T-helper 17 cell (primary cell): ENCODE measurements around the gene ASB2. TPM values are rescaled to one million over a fixed set of nuclear protein-coding genes. Genes with fewer than 3 reads are reported as not detected.
A peak's percentile ranks its signal among the peaks of the same experiment; 100 is the strongest.

Source experiments
- ATAC-seq: fragments of 150-1000 bp; cut with Tn5 transposase; 2 replicates; pipeline ENCODE4 v1.10.0; 2021; ENCODE audit warnings: mild to moderate bottlenecking, moderate library complexity
- DNase-seq, 3 donors: peaks; one replicate each; pipeline versions ENCODE4 v3.0.0 to v3.0.0-alpha.2; 2020 to 2021
- H3K9me3 ChIP-seq: one replicate; pipeline ENCODE4 v1.7.0; 2013; ENCODE audit warnings: low read length, mild to moderate bottlenecking; ENCODE audit not compliant: control insufficient read depth, poor library complexity, severe bottlenecking
- H3K27ac Mint-ChIP-seq: one replicate; pipeline ENCODE4 v1.8.0; 2022; ENCODE audit warnings: mild to moderate bottlenecking, moderate library complexity, mixed read lengths
- H3K27me3 Mint-ChIP-seq: one replicate; pipeline ENCODE4 v1.8.0; 2022; ENCODE audit warnings: mixed read lengths
- H3K36me3 Mint-ChIP-seq: one replicate; pipeline ENCODE4 v1.8.0; 2022; ENCODE audit warnings: low read depth, mixed read lengths
- H3K4me1 Mint-ChIP-seq: one replicate; pipeline ENCODE4 v1.8.0; 2022; ENCODE audit warnings: mild to moderate bottlenecking, mixed read lengths
- H3K4me3 Mint-ChIP-seq: one replicate; pipeline ENCODE4 v1.8.0; 2022; ENCODE audit warnings: mild to moderate bottlenecking, moderate library complexity, mixed read lengths
- total RNA-seq, 4 donors: library from RNA in 2 of 4; stranded (reverse) in 2 of 4; gene quantifications; one replicate each; pipeline ENCODE4 v1.2.3 and lab custom pipeline; 2022 to 2026

The ASB2 gene
- total RNA-seq, 2 donors from 2014 or later = 2.3 to 6.5 TPM

DNA sequence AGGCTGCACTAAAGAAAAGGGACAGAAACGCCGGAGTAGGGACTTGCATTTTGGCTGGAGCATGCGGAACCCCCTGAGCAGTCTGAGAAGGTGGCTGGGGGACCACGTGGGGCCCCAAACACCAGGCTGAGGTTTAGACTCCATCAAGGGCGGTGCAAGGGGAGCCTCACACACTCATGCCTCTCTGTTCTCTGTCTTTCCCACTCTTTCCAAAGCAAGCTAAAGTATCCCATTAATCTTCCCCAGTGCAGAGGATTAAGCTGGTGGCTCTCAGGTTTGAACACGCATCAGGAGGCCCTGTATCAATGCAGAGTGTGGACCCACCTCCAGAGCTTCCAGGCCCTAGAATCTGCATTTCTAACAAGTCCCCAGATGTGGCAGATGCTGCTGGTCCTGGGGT, 34.3 kb upstream of the ASB2 start:
- H3K4me1 Mint-ChIP-seq = peaks cover 45% of the 10 kb centered on the region
- H3K27me3 Mint-ChIP-seq = no peaks in the 10 kb centered on the region
- no peaks in the 10 kb centered on the region for H3K9me3 ChIP-seq
- DNase-seq (no peak), ATAC-seq (no peak)
- H3K36me3 Mint-ChIP-seq = no peaks in the 10 kb centered on the region
- peak overlapping the region; percentile 33 for H3K4me3 Mint-ChIP-seq
- peak overlapping the region; percentile 83 for H3K27ac Mint-ChIP-seq

DNA sequence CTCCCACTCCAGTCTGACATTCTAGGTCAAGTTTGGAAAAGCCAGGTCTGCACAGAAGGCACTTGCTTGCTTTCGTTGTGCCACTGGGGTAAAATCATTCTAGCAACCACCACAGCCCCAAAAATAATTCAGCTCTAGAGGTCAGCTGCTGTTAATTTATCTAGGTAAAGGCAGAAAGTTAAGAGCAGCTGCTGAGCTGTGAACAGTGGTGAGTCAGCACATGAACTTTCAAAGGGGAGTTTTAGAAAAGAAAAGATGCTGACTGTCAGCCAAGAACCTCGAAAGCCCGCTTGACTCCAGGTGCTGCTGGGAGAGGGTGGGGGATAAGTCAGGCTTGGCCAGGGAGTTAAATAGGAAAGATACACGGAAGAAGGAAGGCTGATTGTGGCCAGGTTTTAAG, 33.4 kb upstream of the ASB2 start:
- DNase-seq = no peak
- peak; percentile 39 for ATAC-seq
- peak overlapping the region; percentile 81 for H3K4me3 Mint-ChIP-seq
- H3K27ac Mint-ChIP-seq = peak overlapping the region; percentile 83
- peaks cover 51% of the 10 kb centered on the region for H3K4me1 Mint-ChIP-seq
- peaks cover 6% of the 10 kb centered on the region for H3K27me3 Mint-ChIP-seq
- no peaks in the 10 kb centered on the region for H3K36me3 Mint-ChIP-seq
- H3K9me3 ChIP-seq = no peaks in the 10 kb centered on the region

DNA sequence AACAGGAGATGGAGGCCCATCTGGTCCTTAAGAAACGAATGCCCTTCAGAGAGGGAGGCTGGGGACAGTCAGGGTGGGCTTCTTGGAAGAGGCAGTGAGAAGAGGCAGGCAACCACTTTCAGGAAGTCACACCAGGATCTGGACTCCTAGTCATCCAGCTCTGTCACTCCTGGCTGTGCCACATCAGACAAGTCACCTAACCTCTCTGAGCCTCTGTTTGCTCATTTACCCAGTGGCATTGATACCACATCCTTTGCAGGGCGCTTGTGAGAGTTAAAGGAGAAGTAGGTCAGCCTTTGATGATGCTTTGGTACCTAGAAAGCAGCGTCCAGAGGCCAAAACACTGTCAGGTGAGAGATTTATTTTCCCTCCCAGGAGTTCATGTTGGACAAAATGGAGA, 31.9 kb upstream of the ASB2 start:
- peak; percentile 39 for ATAC-seq
- H3K27me3 Mint-ChIP-seq = peaks cover 13% of the 10 kb centered on the region
- peaks cover 2% of the 10 kb centered on the region for H3K36me3 Mint-ChIP-seq
- H3K4me3 Mint-ChIP-seq = peak overlapping the region; percentile 36
- no peak overlapping the region for H3K27ac Mint-ChIP-seq
- DNase-seq = no peak
- H3K4me1 Mint-ChIP-seq = peaks cover 54% of the 10 kb centered on the region
- no peaks in the 10 kb centered on the region for H3K9me3 ChIP-seq

DNA sequence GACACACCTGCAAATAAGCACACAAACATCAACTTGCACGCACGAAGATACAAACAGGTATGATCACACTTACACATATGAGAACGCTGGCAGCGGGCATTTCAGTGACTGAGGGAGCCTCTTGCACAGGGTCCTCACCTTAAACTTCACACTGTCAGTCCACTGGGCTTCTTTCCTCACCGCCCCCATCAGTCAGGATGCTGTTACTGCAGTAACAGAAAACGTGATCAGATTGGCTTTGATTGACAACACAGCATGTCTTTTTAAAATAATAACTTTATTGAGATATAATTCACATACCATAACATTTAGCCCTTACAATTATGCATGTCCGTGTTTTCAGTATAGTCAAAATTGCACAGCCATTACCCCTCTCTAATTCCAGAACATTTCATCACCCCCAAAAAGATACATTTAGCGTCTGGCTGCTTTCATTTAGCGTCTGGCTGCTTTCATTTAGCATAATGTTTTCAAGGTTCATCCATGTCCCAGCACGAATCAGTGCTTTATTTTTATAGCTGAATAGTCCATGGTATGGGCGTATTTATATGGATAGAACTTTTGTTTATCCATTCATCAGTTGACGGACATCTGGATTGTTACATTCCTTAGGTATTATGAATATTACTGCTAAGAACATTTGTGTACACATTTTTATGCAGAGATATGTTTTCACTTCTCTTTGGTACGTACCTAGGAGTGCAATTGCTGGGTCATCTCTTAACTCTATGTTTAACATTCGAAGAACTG, 29.1 kb upstream of the ASB2 start:
- Mint-ChIP-seq H3K27ac (no peak overlapping the region), H3K4me1 (peaks cover 43% of the 10 kb centered on the region)

DNA sequence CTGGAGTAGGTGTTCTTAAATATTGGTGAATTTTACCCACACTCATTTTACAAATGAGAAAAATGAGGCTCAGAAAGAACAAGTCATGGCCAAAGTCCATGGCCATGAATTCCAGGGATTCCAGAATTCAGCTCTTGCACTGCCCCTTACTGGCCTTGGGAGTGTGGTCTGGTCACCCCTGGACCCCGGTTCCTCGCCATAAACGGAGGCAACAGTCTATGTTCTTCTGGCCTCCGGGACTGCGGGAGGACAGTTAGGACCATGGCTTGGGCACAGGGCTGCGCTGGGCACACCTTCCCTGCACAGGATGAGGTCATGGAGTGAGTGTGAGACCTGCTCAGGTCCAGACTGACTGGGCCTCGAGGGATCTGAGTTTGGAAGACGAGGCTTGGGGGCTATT, 27.6 kb upstream of the ASB2 start:
- H3K4me3 Mint-ChIP-seq = no peak overlapping the region
- peaks cover 14% of the 10 kb centered on the region for H3K27me3 Mint-ChIP-seq
- H3K27ac Mint-ChIP-seq = no peak overlapping the region
- H3K36me3 Mint-ChIP-seq = peaks cover 2% of the 10 kb centered on the region
- peaks cover 32% of the 10 kb centered on the region for H3K4me1 Mint-ChIP-seq
- no peaks in the 10 kb centered on the region for H3K9me3 ChIP-seq
- ATAC-seq (no peak), DNase-seq (no peak)

More for the DNA sequence above, 29.1 kb upstream of the ASB2 start:
- DNase-seq (no peak), ATAC-seq (peak; percentile 30)
- no peak overlapping the region for H3K4me3 Mint-ChIP-seq
- H3K27me3 Mint-ChIP-seq = peaks cover 14% of the 10 kb centered on the region
- H3K9me3 ChIP-seq = no peaks in the 10 kb centered on the region
- H3K36me3 Mint-ChIP-seq = peaks cover 2% of the 10 kb centered on the region

DNA sequence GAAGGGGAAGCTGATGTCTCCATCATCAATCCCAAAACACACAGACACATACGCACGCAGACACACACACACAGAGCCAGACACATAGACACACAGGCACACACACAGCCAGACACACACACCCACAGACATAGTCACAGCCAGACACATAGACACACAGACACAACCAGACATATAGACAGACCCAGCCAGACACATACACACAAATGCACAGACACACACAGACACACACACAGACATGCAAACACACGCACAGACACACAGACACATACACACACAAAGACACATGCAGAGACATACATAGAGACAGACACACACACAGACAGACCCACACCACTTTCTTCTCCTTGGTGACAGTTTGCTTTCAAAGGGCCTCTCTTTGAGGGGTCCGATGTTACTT, 27.0 kb upstream of the ASB2 start:
- DNase-seq (no peak), ATAC-seq (no peak)
- Mint-ChIP-seq H3K36me3 (peaks cover 2% of the 10 kb centered on the region), H3K4me3 (no peak overlapping the region), H3K4me1 (peaks cover 30% of the 10 kb centered on the region), H3K27me3 (peaks cover 14% of the 10 kb centered on the region), H3K27ac (no peak overlapping the region)
- H3K9me3 ChIP-seq = no peaks in the 10 kb centered on the region

DNA sequence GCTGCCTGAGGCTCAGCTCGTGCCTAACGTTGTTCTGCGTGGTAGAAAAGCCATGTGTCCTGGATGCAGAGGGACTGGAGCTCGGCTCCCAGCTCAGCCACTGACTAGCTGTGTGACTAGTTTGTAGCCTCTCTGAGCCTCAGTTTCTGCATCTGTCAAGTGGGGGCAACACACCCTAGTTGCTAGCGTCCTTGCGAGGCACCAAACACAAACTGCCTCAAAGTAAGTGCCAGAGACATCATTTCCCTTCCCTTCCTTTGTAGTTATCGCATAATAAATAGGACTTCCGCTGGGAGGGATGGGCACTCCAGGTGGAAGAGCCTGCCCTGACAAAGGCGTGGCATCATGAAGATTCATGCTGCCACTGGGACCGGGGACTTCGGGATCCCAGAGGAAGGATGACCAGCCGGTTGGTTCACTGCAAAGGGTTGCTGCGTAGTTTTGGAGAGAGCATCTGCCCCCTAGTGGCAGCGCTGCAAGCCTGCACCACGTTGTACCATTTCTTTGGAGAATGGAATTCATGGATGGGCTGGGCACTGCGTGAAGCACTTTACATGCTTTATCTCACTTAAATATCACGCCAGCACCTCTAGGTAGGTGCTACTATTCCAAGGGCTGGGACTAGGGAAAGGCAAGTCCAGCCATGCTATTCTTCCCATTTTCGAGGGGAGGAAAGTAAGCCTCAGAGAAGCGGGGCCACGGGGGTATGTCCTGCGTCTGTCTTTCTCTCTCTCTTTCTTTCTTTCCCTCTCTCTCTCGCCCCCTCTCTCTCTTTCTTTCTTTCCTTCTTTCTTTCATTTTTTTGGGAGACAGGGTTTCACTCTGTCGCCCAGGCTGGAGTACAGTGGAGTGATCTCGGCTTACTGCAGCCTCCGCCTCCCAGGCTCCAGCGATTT, 25.4 kb upstream of the ASB2 start:
- DNase-seq (peak; percentile 38 to 43 (median 42)), ATAC-seq (peak; percentile 84)
- Mint-ChIP-seq H3K36me3 (peaks cover 2% of the 10 kb centered on the region), H3K4me1 (peaks cover 20% of the 10 kb centered on the region), H3K4me3 (no peak overlapping the region), H3K27ac (peak overlapping the region; percentile 34), H3K27me3 (peaks cover 14% of the 10 kb centered on the region)
- no peaks in the 10 kb centered on the region for H3K9me3 ChIP-seq

DNA sequence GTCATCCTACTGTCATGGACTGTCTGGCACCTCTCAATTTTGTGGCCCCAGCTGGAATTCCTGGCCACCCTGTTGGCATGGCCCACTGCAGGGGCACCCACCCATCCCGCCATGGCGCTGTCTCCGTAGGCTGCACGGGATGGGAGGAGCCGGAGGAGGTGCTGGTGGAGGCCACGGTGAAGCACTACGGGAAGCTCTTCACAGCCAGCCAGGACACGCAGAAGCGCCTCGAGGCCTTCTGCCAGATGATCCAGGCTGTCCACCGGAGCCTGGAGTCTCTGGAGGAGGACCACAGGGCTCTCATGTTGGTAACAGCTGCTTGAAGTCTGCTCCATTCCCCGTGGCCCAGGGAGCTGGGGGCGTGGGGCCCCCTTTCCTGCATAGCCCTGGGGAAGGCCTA, 24.6 kb upstream of the ASB2 start:
- H3K9me3 ChIP-seq = no peaks in the 10 kb centered on the region
- no peak for DNase-seq
- H3K36me3 Mint-ChIP-seq = peaks cover 2% of the 10 kb centered on the region
- peaks cover 19% of the 10 kb centered on the region for H3K4me1 Mint-ChIP-seq
- H3K4me3 Mint-ChIP-seq = no peak overlapping the region
- no peak for ATAC-seq
- no peak overlapping the region for H3K27ac Mint-ChIP-seq
- peaks cover 14% of the 10 kb centered on the region for H3K27me3 Mint-ChIP-seq

DNA sequence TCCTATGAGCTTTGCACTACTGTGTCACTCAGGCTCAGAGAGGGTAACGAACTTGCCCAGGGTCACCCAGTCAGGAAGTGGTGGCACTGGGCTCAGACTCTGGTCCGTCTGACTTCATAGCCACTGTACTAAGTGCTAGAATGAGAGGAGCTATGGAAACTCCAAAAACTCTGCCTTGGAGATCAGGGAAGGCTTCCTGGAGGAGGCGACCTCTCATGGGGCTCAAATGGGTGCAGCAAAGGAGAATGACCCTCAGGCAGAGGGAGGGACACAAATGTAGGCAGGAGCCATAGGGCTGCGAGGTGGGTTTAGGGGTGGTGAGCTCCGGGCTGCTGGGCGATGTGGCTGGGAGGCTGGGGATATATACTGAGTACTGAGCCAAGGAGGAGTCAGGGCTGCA, 23.9 kb upstream of the ASB2 start:
- no peak for DNase-seq
- Mint-ChIP-seq H3K4me3 (no peak overlapping the region), H3K36me3 (peaks cover 2% of the 10 kb centered on the region), H3K27ac (no peak overlapping the region), H3K4me1 (peaks cover 19% of the 10 kb centered on the region), H3K27me3 (peaks cover 13% of the 10 kb centered on the region)
- no peaks in the 10 kb centered on the region for H3K9me3 ChIP-seq
- ATAC-seq = no peak

DNA sequence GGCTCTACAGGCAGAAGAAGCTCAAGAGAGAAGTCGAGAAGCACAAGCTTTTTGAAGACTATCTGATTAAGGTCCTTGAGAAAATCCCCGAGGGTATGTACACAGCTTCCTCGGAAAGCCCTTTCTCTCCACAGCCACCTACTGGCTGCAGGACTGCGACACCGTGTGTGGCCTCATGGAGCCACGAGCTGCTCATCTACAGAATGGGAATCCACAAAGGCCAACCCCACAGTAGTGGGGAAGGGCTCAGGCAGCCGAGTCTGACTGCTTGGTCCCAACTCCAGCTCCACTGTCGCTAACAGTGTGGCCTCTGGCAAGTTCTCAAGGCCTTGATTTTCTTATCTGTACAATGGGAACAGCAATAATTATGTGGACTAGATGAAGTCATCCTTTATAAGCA, 23.2 kb upstream of the ASB2 start:
- DNase-seq = no peak
- Mint-ChIP-seq H3K4me1 (peaks cover 14% of the 10 kb centered on the region), H3K36me3 (peaks cover 2% of the 10 kb centered on the region), H3K27ac (no peak overlapping the region), H3K27me3 (peaks cover 7% of the 10 kb centered on the region), H3K4me3 (no peak overlapping the region)
- ATAC-seq = no peak
- no peaks in the 10 kb centered on the region for H3K9me3 ChIP-seq

DNA sequence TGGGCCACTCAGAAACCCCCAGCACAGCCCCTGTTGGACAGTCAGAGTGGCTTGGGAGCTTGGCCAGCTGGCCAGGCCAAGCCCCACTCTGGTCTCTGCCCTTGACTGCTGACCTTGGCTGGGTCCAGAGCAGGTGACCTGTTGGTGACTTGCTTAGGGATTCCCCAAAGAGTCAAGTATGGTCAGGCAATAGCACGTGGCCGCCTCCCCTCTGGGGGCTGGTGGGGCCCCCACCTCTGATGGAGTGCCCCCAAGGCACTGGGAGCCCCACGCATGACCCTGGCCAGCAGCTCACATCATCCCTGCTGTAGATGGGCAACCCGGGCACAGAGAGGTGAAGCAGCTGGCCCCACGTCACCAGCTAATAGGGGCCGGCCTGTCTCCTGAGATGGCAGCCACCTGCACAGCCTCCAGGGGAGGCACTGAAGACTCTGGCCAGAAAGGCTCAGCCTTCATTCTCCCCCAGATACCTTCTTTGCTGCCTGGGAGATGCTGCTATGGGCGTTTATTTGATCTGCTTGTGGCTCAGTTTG, 22.6 kb upstream of the ASB2 start:
- H3K4me1 Mint-ChIP-seq = peaks cover 14% of the 10 kb centered on the region
- DNase-seq = no peak
- no peak overlapping the region for H3K27ac Mint-ChIP-seq
- H3K27me3 Mint-ChIP-seq = peaks cover 7% of the 10 kb centered on the region
- ATAC-seq = no peak
- peaks cover 2% of the 10 kb centered on the region for H3K36me3 Mint-ChIP-seq
- no peaks in the 10 kb centered on the region for H3K9me3 ChIP-seq
- H3K4me3 Mint-ChIP-seq = no peak overlapping the region

DNA sequence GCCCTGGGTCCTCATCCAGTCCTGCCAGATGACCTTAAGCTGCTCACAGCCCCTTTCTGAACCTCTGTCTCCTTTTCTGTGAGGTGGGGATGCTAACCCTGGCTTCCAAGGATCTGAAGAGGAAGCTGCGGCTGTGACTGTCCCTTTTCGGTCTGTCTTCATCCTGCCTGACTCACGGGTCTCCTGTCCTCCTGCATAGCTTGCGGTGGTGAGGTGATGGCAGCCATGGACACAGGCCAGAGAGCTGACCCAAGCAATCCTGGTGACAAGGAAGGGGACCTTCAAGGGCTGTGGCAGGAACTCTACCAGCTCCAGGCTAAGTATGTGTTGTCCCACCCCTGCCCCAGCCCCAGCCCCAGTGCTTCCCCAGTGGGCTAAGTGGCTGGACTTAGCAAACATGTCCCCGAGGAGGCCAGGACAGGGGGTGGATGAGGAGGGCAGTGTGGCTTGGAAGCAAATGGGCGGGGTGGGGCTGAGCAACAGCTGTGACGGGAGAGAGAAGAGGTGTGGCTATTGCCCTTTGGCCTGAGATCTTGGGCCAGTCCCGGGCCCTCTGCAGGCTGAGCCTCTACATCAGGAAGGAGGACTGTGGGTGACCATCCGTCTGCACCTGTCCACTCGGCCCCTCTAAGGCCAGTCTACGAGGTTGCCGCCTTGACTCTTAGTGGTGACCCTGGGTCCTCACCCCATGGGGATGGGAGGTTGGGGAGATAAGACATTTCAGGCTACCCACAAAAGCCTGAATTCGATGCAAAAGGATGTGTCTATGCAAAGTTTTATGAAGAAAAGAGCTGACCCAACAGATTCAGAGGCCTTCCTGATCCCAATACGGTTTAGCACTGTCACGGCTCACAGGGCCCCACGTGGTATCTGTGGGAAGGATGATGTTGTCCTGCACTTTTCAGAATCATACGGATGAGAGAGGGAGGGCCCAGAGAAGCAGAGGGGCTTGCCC, 21.8 kb upstream of the ASB2 start:
- H3K4me3 Mint-ChIP-seq = no peak overlapping the region
- H3K36me3 Mint-ChIP-seq = no peaks in the 10 kb centered on the region
- no peaks in the 10 kb centered on the region for H3K9me3 ChIP-seq
- ATAC-seq = no peak
- H3K4me1 Mint-ChIP-seq = peaks cover 11% of the 10 kb centered on the region
- H3K27me3 Mint-ChIP-seq = peaks cover under 1% of the 10 kb centered on the region
- no peak overlapping the region for H3K27ac Mint-ChIP-seq
- DNase-seq = no peak
